ENCODE measurements around the gene MARK2.

Gene MARK2

GRCh38 chr11:63945477-63946163 is 106.7 kb downstream of the MARK2 start:
- peaks cover 6% of the 10 kb centered on the region for H3K4me1 ChIP-seq (ENCODE audit: control insufficient read depth, low read length)
- no peaks in the 10 kb centered on the region for H3K9me3 ChIP-seq (ENCODE audit: control insufficient read depth, insufficient read depth, low read length)
- no peak overlapping the region for H3K27ac ChIP-seq (ENCODE audit: low read depth, low read length)
- H3K4me3 ChIP-seq (ENCODE audit: low read length), result no peak overlapping the region
- peaks cover 45% of the 10 kb centered on the region for H3K36me3 ChIP-seq (ENCODE audit: control insufficient read depth, low read length)
- no peaks in the 10 kb centered on the region; the same call in 1 of the 2 replicates for H4K20me1 ChIP-seq (ENCODE audit: control insufficient read depth, insufficient read depth, low read depth, low read length)
- no peak overlapping the region for H3K4me2 ChIP-seq (ENCODE audit: low read length)
- no peaks in the 10 kb centered on the region for H3K27me3 ChIP-seq (ENCODE audit: control insufficient read depth, low read length)
- TF ChIP-seq EZH2phosphoT487 (IDR thresholded peaks at IDR 0.05; ENCODE audit: borderline replicate concordance, low read length), result no peak
- TF ChIP-seq CTCF (IDR thresholded peaks at IDR 0.05; ENCODE audit: low read depth, low read length, poor library complexity, severe bottlenecking), result peak; percentile 69
- peaks cover under 1% of the 10 kb centered on the region; the same call in 1 of the 2 replicates for H3F3A ChIP-seq (ENCODE audit: control insufficient read depth, insufficient read depth)
- peaks cover 49% of the 10 kb centered on the region for H3K79me2 ChIP-seq (ENCODE audit: control insufficient read depth, low read length)
- H3K9me2 ChIP-seq (replicated peaks; ENCODE audit: control insufficient read depth, low read length), result no peaks in the 10 kb centered on the region

GRCh38 chr11:63951779-63952536 is 113.0 kb downstream of the MARK2 start:
- no peak overlapping the region for H3K4me3 ChIP-seq (ENCODE audit: low read length)
- no peaks in the 10 kb centered on the region for H3K9me3 ChIP-seq (ENCODE audit: control insufficient read depth, insufficient read depth, low read length)
- peaks cover 62% of the 10 kb centered on the region for H3K36me3 ChIP-seq (ENCODE audit: control insufficient read depth, low read length)
- H3K27ac ChIP-seq (ENCODE audit: low read depth, low read length), result no peak overlapping the region
- H3K79me2 ChIP-seq (ENCODE audit: control insufficient read depth, low read length), result no peaks in the 10 kb centered on the region
- no peaks in the 10 kb centered on the region for H3K9me2 ChIP-seq (replicated peaks; ENCODE audit: control insufficient read depth, low read length)
- H3K4me1 ChIP-seq (ENCODE audit: control insufficient read depth, low read length), result no peaks in the 10 kb centered on the region; the same call in 1 of the 2 replicates
- no peaks in the 10 kb centered on the region for H3K27me3 ChIP-seq (ENCODE audit: control insufficient read depth, low read length)
- TF ChIP-seq EZH2phosphoT487 (IDR thresholded peaks at IDR 0.05; ENCODE audit: borderline replicate concordance, low read length) (no peak), CTCF (IDR thresholded peaks at IDR 0.05; ENCODE audit: low read depth, low read length, poor library complexity, severe bottlenecking) (no peak)
- H3F3A ChIP-seq (ENCODE audit: control insufficient read depth, insufficient read depth), result no peaks in the 10 kb centered on the region
- no peak overlapping the region for H3K4me2 ChIP-seq (ENCODE audit: low read length)
- H4K20me1 ChIP-seq (ENCODE audit: control insufficient read depth, insufficient read depth, low read depth, low read length), result no peaks in the 10 kb centered on the region

- Histone ChIP-seq H3K79me2 (ENCODE audit: control insufficient read depth, low read length) (no peaks in the 10 kb centered on the region), H3K27me3 (ENCODE audit: control insufficient read depth, low read length) (no peaks in the 10 kb centered on the region), H4K20me1 (ENCODE audit: control insufficient read depth, insufficient read depth, low read depth, low read length) (no peaks in the 10 kb centered on the region), H3K36me3 (ENCODE audit: control insufficient read depth, low read length) (peaks cover 57% of the 10 kb centered on the region), H3K4me1 (ENCODE audit: control insufficient read depth, low read length) (no peaks in the 10 kb centered on the region; the same call in 1 of the 2 replicates), H3F3A (ENCODE audit: control insufficient read depth, insufficient read depth) (no peaks in the 10 kb centered on the region), H3K27ac (ENCODE audit: low read depth, low read length) (no peak overlapping the region), H3K9me2 (replicated peaks; ENCODE audit: control insufficient read depth, low read length) (no peaks in the 10 kb centered on the region), H3K9me3 (ENCODE audit: control insufficient read depth, insufficient read depth, low read length) (no peaks in the 10 kb centered on the region), H3K4me2 (ENCODE audit: low read length) (no peak overlapping the region), H3K4me3 (ENCODE audit: low read length) (no peak overlapping the region)
- TF ChIP-seq EZH2phosphoT487 (IDR thresholded peaks at IDR 0.05; ENCODE audit: borderline replicate concordance, low read length) (no peak), CTCF (IDR thresholded peaks at IDR 0.05; ENCODE audit: low read depth, low read length, poor library complexity, severe bottlenecking) (no peak)
Measured at GRCh38 chr11:63952570-63952969, 113.7 kb downstream of the MARK2 start.

Measured in DOHH2 (cell line).